HCT116 (cell line): ENCODE data around the gene ZNF789. TPM values are rescaled to one million over a fixed set of nuclear protein-coding genes. Genes with fewer than 3 reads are reported as not detected.

ENCODE experiments used
- ATAC-seq: fragments of 200-7000 bp; cut with Tn5 transposase; 2 replicates; pipeline ENCODE4 v1.9.1; 2020; ENCODE audit warnings: mild to moderate bottlenecking, moderate library complexity
- BruUV-seq: library from RNA; stranded (reverse); fragments of 400-500 nt; replicated peaks from 2 replicates; lab custom pipeline; 2021; lab: Mats Ljungman, UMichigan
- CTCF ChIA-PET: fragments of 300-600 bp; sonication (Branson Sonifier 250); formaldehyde crosslinking; loops from one replicate; lab custom pipeline; 2021; ENCODE audit warnings: antibody characterized with exemption; lab: Charles Lee
- POLR2A ChIA-PET: fragments of 300-600, 350-600 bp; sonication (Branson Sonifier 250); formaldehyde crosslinking; loops from one replicate; lab custom pipeline; 2021; ENCODE audit warnings: antibody characterized with exemption; lab: Charles Lee
- RAD21 ChIA-PET, 2 experiments: fragments of 300-600 bp; sonication (Branson Sonifier 250); formaldehyde crosslinking; loops; one replicate each; lab custom pipeline; 2023; ENCODE audit warnings: low total read pairs in 2 of 2; ENCODE audit not compliant: uncharacterized antibody in 2 of 2, unreplicated experiment in 2 of 2, low non-redundant PET in 1 of 2; lab: Charles Lee
- DNase-seq: peaks from one replicate; pipeline ENCODE4 v3.0.0-alpha.2; 2010; ENCODE audit warnings: low read depth, low spot score
- H2AFZ ChIP-seq: fragments of 200-600 bp; shearing (Covaris generic), sonication (generic); 2 replicates; pipeline ENCODE4 v1.6.1; 2017; ENCODE audit warnings: low read depth, mixed run types, mixed read lengths, antibody characterized with exemption, low read length; ENCODE audit not compliant: poor library complexity, severe bottlenecking
- H3K27ac ChIP-seq: 2 replicates; pipeline ENCODE4 v1.5.1; 2012; ENCODE audit warnings: low read depth, low read length
- H3K27me3 ChIP-seq: fragments of 200-600 bp; sonication (generic); 2 replicates; pipeline ENCODE4 v1.6.1; 2016; ENCODE audit warnings: mixed run types, low read length, mixed read lengths; ENCODE audit not compliant: insufficient read depth
- H3K36me3 ChIP-seq, 2 experiments: fragments of 200-500 bp in 1 of 2; fragments of 200-600 bp in 1 of 2; sonication (Bioruptor generic) in 1 of 2; sonication (generic) in 1 of 2; 2 replicates each; pipeline versions ENCODE4 v1.5.1 to v1.6.1; 2014 to 2016; ENCODE audit warnings: low read length in 2 of 2, inconsistent platforms in 1 of 2, mixed read lengths in 1 of 2, mixed run types in 1 of 2; ENCODE audit not compliant: insufficient read depth in 2 of 2, control insufficient read depth in 1 of 2
- H3K4me1 ChIP-seq, 2 experiments: fragments of 200-600 bp in 1 of 2; sonication (generic) in 1 of 2; 2 replicates each; pipeline versions ENCODE4 v1.5.1 to v1.6.1; 2012 to 2017; ENCODE audit warnings: low read length in 2 of 2, inconsistent platforms in 1 of 2, mild to moderate bottlenecking in 1 of 2, mixed read lengths in 1 of 2, mixed run types in 1 of 2, moderate library complexity in 1 of 2; ENCODE audit not compliant: insufficient read depth in 2 of 2, control insufficient read depth in 1 of 2
- H3K4me2 ChIP-seq: fragments of 200-600 bp; sonication (generic); 2 replicates; pipeline ENCODE4 v1.6.1; 2017; ENCODE audit warnings: mixed run types, low read length, mixed read lengths
- H3K4me3 ChIP-seq, 2 experiments: fragments of 200-600 bp in 1 of 2; sonication (generic) in 1 of 2; replicated peaks in 1 of 2; 2 replicates each; pipeline ENCODE4 v1.5.1; 2011 to 2016; ENCODE audit warnings: low read length in 2 of 2, control low read depth in 1 of 2, low read depth in 1 of 2, mild to moderate bottlenecking in 1 of 2, mixed read lengths in 1 of 2, mixed run types in 1 of 2
- H3K79me2 ChIP-seq: fragments of 200-600 bp; sonication (generic); 2 replicates; pipeline ENCODE4 v1.6.1; 2017; ENCODE audit warnings: mild to moderate bottlenecking, mixed run types, low read length, moderate library complexity, mixed read lengths; ENCODE audit not compliant: insufficient read depth
- H3K9ac ChIP-seq: fragments of 200-600 bp; sonication (generic); 2 replicates; pipeline ENCODE4 v1.6.1; 2016; ENCODE audit warnings: low read length, mixed read lengths
- H3K9me2 ChIP-seq: fragments of 200-600 bp; sonication (generic), shearing (Covaris generic); 2 replicates; pipeline ENCODE4 v1.6.1; 2017; ENCODE audit warnings: mixed run types, mild to moderate bottlenecking, moderate library complexity; ENCODE audit not compliant: insufficient read depth
- H3K9me3 ChIP-seq, 2 experiments: fragments of 200-500 bp in 1 of 2; fragments of 200-600 bp in 1 of 2; sonication (Bioruptor generic) in 1 of 2; sonication (generic) in 1 of 2; 2 replicates each; pipeline ENCODE4 v1.6.1; 2014 to 2017; ENCODE audit warnings: low read length in 2 of 2, mixed read lengths in 2 of 2, inconsistent platforms in 1 of 2, low read depth in 1 of 2, mild to moderate bottlenecking in 1 of 2, mixed run types in 1 of 2, moderate library complexity in 1 of 2; ENCODE audit not compliant: control insufficient read depth in 1 of 2, insufficient read depth in 1 of 2
- H4K20me1 ChIP-seq: fragments of 200-600 bp; sonication (generic), shearing (Covaris generic); 2 replicates; pipeline ENCODE4 v1.6.1; 2017; ENCODE audit warnings: mixed run types, mild to moderate bottlenecking, moderate library complexity; ENCODE audit not compliant: insufficient read depth
- CBX3 ChIP-seq: IDR thresholded peaks from 2 replicates; pipeline ENCODE4 v1.6.1; 2012; ENCODE audit warnings: low read depth
- CEBPB ChIP-seq: IDR thresholded peaks from 2 replicates; pipeline ENCODE4 v1.6.1; 2012; ENCODE audit warnings: low read depth
- EZH2 ChIP-seq: fragments of 200-600 bp; sonication (generic); IDR thresholded peaks from 2 replicates; pipeline ENCODE4 v1.6.1; 2017; ENCODE audit warnings: antibody characterized with exemption, mixed run types
- FOSL1 ChIP-seq: IDR thresholded peaks from 2 replicates; pipeline ENCODE4 v1.6.1; 2012; ENCODE audit warnings: low read depth
- JUND ChIP-seq: IDR thresholded peaks from 2 replicates; pipeline ENCODE4 v1.6.1; 2012
- POLR2A ChIP-seq: IDR thresholded peaks from 2 replicates; pipeline ENCODE4 v1.7.0; 2011; ENCODE audit warnings: borderline replicate concordance; ENCODE audit not compliant: insufficient read depth, insufficient read length; ENCODE audit errors: extremely low read depth
- POLR2AphosphoS5 ChIP-seq: IDR thresholded peaks from 2 replicates; pipeline ENCODE4 v1.6.1; 2011; ENCODE audit warnings: mild to moderate bottlenecking, low read depth, low read length, moderate library complexity
- RAD21 ChIP-seq: IDR thresholded peaks from 2 replicates; pipeline ENCODE4 v1.6.1; 2012; ENCODE audit warnings: low read depth, mild to moderate bottlenecking
- SIN3A ChIP-seq: IDR thresholded peaks from 2 replicates; pipeline ENCODE4 v1.6.1; 2012; ENCODE audit warnings: low read depth
- SRF ChIP-seq: IDR thresholded peaks from 2 replicates; pipeline ENCODE4 v1.6.1; 2012; ENCODE audit warnings: low read depth
- ZBTB33 ChIP-seq: IDR thresholded peaks from 2 replicates; pipeline ENCODE4 v1.6.1; 2011; ENCODE audit warnings: mild to moderate bottlenecking, low read length, moderate library complexity; ENCODE audit not compliant: insufficient replicate concordance; ENCODE audit errors: extremely low read depth
- ZFX ChIP-seq: fragments of 450-650 bp; IDR thresholded peaks from 2 replicates; pipeline ENCODE4 v1.6.1; 2017
- ZNF274 ChIP-seq: fragments of 200-500 bp; sonication (Bioruptor generic); IDR thresholded peaks from 2 replicates; pipeline ENCODE4 v1.6.1; 2014; ENCODE audit warnings: mild to moderate bottlenecking, low read depth, low read length, inconsistent platforms
- intact Hi-C: fragments of 100-400 bp; cut with micrococcal nuclease; formaldehyde crosslinking; loops from 2 replicates; pipeline ENCODE4 v1.10.0; 2022
- total RNA-seq: library from RNA; stranded (reverse); gene quantifications from one replicate; pipeline ENCODE4 v1.2.1, GENCODE V29; 2021; ENCODE audit not compliant: unreplicated experiment

The ZNF789 gene
- total RNA-seq, 1 experiment from 2014 or later: 8.2 TPM

GRCh38 chr7:99485094-99485493, 12.4 kb downstream of the ZNF789 start:
- no peak for ATAC-seq
- no peak for DNase-seq
- H3K9ac ChIP-seq: no peak overlapping the region

More at GRCh38 chr7:99485094-99485493, 12.4 kb downstream of the ZNF789 start:
- H3K4me3 ChIP-seq: no peak overlapping the region
- no peaks in the 10 kb centered on the region for H3K9me3 ChIP-seq
- ChIA-PET POLR2A (no interaction called here), CTCF (no interaction called here), RAD21 (no interaction called here)
- no peak overlapping the region for H3K27ac ChIP-seq
- H3K9me2 ChIP-seq: no peaks in the 10 kb centered on the region
- no peak overlapping the region for H3K4me2 ChIP-seq
- H4K20me1 ChIP-seq: no peaks in the 10 kb centered on the region
- intact Hi-C loops: no loop called here
- H3K27me3 ChIP-seq: no peaks in the 10 kb centered on the region
- no TSS peak for BruUV-seq
- peaks cover 5 to 6% of the 10 kb centered on the region in 2 experiments; a peak in 3 of 4 replicates for H3K36me3 ChIP-seq
- no peaks in the 10 kb centered on the region for H3K4me1 ChIP-seq
- no peak overlapping the region for H2AFZ ChIP-seq
- peaks cover 8% of the 10 kb centered on the region for H3K79me2 ChIP-seq
- TF ChIP-seq POLR2AphosphoS5: no peak
- TF ChIP-seq JUND: no peak
- TF ChIP-seq CBX3: no peak
- no peak for TF ChIP-seq POLR2A
- no peak for TF ChIP-seq ZBTB33
- TF ChIP-seq ZNF274: no peak
- TF ChIP-seq SRF: no peak
- TF ChIP-seq ZFX: no peak
- no peak for TF ChIP-seq EZH2
- no peak for TF ChIP-seq RAD21
- TF ChIP-seq FOSL1: no peak
- TF ChIP-seq CEBPB: no peak
- no peak for TF ChIP-seq SIN3A
